CD4-positive, alpha-beta T cell treated with Interleukin-6 at 100 ng/mL for 8 hours (primary cell): ENCODE measurements around the gene CRELD2.

Source experiments
- DNase-seq: peaks from one replicate; pipeline ENCODE4 v3.0.0-alpha.2; 2020; ENCODE audit warnings: mixed read lengths, low spot score

The CRELD2 gene

GRCh38 chr22:49887702-49888101 is 30.7 kb upstream of the CRELD2 start:
- DNase-seq: no peak

- DNase-seq: no peak
Observed at GRCh38 chr22:49889071-49889470, 29.4 kb upstream of the CRELD2 start.

DNA sequence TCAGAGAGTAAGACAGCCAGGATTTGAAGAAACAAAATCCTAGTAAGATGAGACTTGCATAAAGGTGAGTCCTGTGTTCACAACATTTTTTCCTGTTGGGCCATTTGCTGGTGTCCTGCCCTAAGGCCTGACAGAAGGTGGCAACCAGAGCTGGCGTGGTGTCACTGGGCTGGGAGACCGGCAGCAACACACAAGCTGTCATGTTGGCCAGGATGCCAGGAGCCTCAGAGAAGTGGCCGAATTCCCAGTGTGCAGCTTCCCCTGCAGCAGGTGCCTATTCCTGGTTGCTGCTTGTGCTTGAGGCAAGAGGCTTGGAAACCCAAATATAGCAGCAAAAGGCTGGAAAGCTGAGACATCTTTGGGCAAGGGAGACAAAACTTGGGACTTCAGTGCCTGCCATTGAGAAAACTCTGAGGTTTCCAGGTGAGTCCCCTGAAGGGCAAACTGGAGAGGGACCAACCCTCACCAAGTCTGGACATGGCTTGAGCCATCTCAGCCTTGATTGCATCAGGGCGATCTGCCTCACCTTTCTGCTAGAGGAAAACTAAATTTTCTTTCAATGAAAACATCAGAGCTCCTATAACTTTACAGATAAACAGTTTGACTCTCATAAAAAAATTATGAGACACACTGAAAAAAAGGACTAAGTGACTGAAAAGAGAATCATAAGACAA is 26.1 kb upstream of the CRELD2 start:
- no peak for DNase-seq

DNA sequence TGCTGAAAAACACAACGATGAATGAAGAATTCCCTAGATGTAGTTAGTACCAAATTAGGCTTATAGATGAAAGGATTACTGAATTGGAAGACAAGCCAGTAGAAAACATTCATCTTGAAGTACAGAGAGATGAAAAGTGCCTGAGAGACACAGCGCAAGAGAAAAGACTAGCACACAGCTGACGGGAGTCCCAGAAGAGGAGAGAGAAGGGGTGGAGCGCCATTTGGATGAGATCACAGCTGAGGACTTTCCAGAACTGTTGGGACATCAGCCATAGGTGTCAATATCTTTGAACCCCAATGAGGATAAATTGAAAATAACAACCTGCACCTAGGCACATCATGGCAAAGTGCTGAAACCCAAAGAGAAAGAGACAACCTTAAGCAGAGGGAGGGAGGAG is 25.4 kb upstream of the CRELD2 start:
- no peak for DNase-seq

- no peak for DNase-seq
Observed at GRCh38 chr22:49894322-49895054, 23.9 kb upstream of the CRELD2 start.

- DNase-seq: no peak
Observed at GRCh38 chr22:49896201-49896600, 22.2 kb upstream of the CRELD2 start.

GRCh38 chr22:49897015-49897684 is 21.3 kb upstream of the CRELD2 start:
- no peak for DNase-seq

GRCh38 chr22:49899530-49899929 is 18.9 kb upstream of the CRELD2 start:
- no peak for DNase-seq

DNA sequence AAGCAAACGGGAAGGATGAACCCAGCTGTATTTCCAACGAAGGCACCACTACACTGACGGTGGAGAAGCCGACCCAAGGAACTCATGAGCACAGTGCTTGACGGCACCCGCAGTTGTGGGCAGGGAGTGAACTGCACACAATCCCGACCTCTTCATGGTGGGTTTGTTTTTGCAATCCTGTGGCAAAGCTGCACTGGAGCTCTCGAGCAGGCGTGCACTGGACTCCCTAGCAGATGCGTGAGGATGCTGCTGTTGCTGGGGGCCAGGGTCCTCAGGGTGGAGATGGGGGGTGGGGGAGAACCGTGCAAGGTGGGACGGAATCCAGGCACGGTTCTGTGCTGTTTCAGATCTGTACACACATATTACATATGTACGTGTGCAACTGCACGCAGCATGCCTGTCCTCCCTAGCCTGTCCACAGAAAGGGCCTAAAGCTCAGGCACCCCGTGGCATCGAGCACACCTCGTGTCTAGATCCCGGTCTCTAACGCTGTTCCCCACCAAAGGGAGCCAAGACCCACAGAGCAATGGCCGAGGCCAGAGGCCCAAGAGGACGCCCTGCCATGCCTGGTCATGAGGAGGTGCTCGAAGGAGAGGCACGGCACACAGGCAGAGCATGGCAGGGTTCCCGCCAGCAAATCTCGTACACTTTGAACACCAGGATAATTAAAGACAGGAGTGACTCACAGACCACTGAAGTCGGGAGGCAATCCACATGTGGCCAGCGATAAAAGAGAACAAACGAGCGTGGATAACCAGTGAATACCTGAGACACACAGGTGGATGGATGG is 17.8 kb upstream of the CRELD2 start:
- DNase-seq: no peak

- no peak for DNase-seq
Observed at GRCh38 chr22:49901457-49901856, 17.0 kb upstream of the CRELD2 start.

DNA sequence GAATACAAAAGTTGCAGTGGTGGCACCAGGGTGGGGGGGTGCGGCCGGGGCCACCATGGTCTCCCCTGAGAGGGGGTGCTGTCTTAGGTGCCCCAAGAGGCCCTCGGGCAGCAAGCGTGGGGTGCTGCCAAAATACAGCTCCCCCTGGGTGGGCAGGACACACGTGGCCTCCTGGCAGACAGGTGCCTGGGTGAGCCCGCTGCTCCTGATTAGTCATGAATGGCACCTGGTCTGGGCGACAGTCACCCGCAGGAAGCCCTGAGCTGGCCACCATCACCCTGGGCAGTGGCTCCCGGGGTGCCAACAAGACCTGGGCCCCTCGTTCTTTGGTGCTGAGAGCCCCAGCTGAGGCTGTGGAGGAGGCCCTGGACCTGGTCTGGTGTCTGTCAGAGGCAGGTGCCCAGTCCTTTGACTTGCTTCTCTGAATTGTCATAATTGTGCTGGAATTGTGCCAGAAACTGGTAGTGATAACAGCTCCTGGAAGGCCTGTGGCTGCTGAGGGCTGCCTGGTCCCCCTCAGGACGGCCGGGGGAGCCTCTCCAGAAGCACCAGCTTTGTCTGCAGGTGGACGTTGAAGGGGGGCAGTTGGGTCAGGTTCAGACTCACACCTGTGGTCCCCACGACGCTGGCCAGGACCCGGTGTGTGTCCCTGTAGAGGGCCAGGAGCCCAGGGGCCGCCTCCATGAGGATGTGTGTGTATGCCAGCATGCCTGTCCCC is 15.0 kb upstream of the CRELD2 start:
- no peak for DNase-seq

GRCh38 chr22:49904040-49904369 is 14.4 kb upstream of the CRELD2 start:
- no peak for DNase-seq

- DNase-seq: no peak
Observed at GRCh38 chr22:49905465-49905864, 13.0 kb upstream of the CRELD2 start.

- DNase-seq: no peak
Observed at GRCh38 chr22:49906071-49906798, 12.2 kb upstream of the CRELD2 start.

GRCh38 chr22:49906799-49907290 is 11.6 kb upstream of the CRELD2 start:
- DNase-seq: no peak

DNA sequence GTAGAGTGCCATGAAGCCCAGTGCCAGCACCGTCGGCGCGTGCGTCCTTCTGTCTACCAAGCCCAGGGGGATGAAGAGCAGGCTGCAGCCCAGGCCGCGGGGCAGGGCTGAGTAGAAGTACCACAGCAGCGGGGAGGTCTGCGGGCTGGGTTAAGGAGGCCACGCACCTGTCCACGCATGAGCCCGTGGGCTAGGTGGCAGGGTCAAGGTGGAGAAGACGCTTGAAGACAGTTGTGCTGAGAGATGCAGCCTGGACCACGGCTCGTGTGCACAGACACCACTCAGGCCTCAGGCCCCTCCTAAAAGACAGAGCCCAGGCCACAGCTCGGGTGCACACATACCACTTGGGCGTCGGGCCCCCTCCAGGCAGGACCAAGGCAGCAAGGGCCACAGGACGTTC is 10.6 kb upstream of the CRELD2 start:
- DNase-seq: no peak

DNA sequence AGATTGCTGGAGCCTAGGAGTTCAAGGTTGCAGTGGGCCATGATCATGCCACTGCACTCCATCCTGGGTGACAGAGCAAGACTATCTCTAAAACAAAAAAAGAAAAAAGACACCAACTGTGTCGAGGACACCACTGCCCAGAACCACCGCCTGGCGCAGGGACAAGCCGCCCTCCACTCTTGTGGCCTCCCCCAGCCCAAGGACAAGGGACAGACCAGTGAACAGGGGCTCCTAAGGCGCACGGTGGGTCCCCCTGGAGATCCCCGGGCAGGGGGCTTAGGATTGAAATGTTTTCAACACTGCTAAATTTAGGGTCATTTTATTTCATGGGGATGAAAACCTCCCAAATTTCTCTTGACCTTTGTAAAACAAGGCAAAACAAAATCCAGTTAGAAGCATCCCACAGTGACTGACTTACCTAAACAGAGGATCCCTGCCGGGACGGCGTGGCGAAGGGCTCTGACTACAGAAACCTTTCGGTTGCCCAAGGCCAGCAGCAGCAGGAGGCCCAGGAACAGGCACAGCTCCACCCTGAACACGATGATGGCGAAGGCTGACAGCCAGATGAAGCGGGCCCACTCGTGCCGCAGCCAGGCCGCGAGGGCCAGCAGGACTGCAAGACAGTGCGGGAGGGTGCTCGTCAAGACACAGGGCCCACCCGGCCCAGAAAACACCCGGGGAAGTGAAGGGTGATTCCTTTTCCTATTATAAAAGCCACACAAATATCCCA is 8.8 kb upstream of the CRELD2 start:
- no peak for DNase-seq

- no peak for DNase-seq
Observed at GRCh38 chr22:49910229-49911155, 7.9 kb upstream of the CRELD2 start.
